Activated B cell treated with CpG ODN at 0.5 μM for 24 hours (primary cell): ENCODE measurements around the gene MMP11. TPM values are rescaled to one million over a fixed set of nuclear protein-coding genes. Genes with fewer than 3 reads are reported as not detected.
A peak's percentile ranks its signal among the peaks of the same experiment; 100 is the strongest.

ENCODE experiments used
- ATAC-seq: fragments of 200-7000 bp; cut with Tn5 transposase; one replicate; pipeline ENCODE4 v1.10.0; 2021; ENCODE audit warnings: low read depth, mild to moderate bottlenecking, moderate library complexity
- CTCF ChIA-PET: fragments of 350-600 bp; sonication (Branson Sonifier 250); formaldehyde crosslinking; loops from one replicate; lab custom pipeline; 2021; ENCODE audit warnings: antibody characterized with exemption; lab: Charles Lee
- POLR2A ChIA-PET: fragments of 350-600 bp; sonication (Branson Sonifier 250); formaldehyde crosslinking; loops from one replicate; lab custom pipeline; 2021; ENCODE audit warnings: antibody characterized with exemption; lab: Charles Lee
- DNase-seq: peaks from one replicate; pipeline ENCODE4 v3.0.0; 2022
- H3K27ac Mint-ChIP-seq: one replicate; pipeline ENCODE4 v1.8.0; 2020; ENCODE audit warnings: mixed read lengths
- H3K27me3 Mint-ChIP-seq: one replicate; pipeline ENCODE4 v1.8.0; 2021; ENCODE audit warnings: mixed read lengths
- H3K36me3 Mint-ChIP-seq: one replicate; pipeline ENCODE4 v1.8.0; 2021; ENCODE audit warnings: low read depth, mixed read lengths
- H3K4me1 Mint-ChIP-seq: one replicate; pipeline ENCODE4 v1.8.0; 2021; ENCODE audit warnings: mixed read lengths
- H3K4me3 Mint-ChIP-seq: one replicate; pipeline ENCODE4 v1.8.0; 2020; ENCODE audit warnings: mild to moderate bottlenecking, mixed read lengths
- H3K9me3 Mint-ChIP-seq: one replicate; pipeline ENCODE4 v1.8.0; 2020; ENCODE audit warnings: mixed read lengths
- intact Hi-C: fragments of 100-400 bp; cut with micrococcal nuclease; formaldehyde crosslinking; loops from one replicate; pipeline ENCODE4 v1.15.1; 2024
- total RNA-seq: library from RNA; stranded (reverse); gene quantifications from 2 replicates; pipeline ENCODE4 v1.2.3, GENCODE V29; 2022
- TF ChIP-seq, protein P1 (sequence below): fragments of 200-600 bp; IDR thresholded peaks from one replicate; pipeline ENCODE4 v1.8.0; 2022; ENCODE audit warnings: antibody characterized with exemption, mild to moderate bottlenecking

Gene MMP11
- total RNA-seq, 1 donor from 2014 or later, result 3.6 TPM

GRCh38 chr22:23803001-23803819 is 30.6 kb downstream of the MMP11 start:
- Mint-ChIP-seq H3K4me1 (peaks cover 92% of the 10 kb centered on the region), H3K4me3 (peak overlapping the region; percentile 75), H3K27ac (peak overlapping the region; percentile 97), H3K9me3 (no peaks in the 10 kb centered on the region), H3K36me3 (peaks cover 75% of the 10 kb centered on the region), H3K27me3 (no peaks in the 10 kb centered on the region)
- ChIA-PET POLR2A (interaction anchor here (0.8 to 5.0 kb wide), 6 partner anchors 34 to 54 kb away, joined by 4 to 46 read pairs (median 7); partner anchors contain the start of genes DERL3, SLC2A11 and ZNF70), CTCF (no interaction called here)
- ATAC-seq (no peak), DNase-seq (no peak)
- intact Hi-C loops, result no loop called here
- TF ChIP-seq, protein P1, sequence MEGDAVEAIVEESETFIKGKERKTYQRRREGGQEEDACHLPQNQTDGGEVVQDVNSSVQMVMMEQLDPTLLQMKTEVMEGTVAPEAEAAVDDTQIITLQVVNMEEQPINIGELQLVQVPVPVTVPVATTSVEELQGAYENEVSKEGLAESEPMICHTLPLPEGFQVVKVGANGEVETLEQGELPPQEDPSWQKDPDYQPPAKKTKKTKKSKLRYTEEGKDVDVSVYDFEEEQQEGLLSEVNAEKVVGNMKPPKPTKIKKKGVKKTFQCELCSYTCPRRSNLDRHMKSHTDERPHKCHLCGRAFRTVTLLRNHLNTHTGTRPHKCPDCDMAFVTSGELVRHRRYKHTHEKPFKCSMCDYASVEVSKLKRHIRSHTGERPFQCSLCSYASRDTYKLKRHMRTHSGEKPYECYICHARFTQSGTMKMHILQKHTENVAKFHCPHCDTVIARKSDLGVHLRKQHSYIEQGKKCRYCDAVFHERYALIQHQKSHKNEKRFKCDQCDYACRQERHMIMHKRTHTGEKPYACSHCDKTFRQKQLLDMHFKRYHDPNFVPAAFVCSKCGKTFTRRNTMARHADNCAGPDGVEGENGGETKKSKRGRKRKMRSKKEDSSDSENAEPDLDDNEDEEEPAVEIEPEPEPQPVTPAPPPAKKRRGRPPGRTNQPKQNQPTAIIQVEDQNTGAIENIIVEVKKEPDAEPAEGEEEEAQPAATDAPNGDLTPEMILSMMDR, result no peak

DNA sequence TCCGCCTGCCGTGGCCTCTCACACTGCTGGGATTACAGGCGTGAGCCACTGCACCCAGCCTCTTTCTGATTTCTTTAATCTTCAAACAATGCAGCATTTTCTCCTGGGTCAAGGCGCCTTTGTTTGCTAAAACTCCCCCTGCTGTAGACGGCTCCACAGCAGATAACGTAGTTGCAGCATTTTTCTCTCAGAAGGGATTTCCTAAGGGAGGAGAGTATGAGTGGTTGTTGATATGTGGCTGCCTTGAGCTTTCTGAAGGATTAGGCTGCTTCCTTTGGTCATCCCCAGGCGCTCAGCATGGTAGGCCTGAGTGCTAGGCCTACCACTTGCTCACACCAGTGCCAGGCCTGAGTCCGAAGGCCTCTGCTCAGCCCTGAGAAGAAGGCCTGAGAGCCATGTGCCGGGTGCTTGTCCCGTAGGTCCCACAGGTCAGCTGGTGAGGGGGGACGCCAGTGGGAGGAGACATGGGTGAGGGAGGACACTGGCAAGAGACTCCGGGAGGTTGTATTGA is 32.2 kb downstream of the MMP11 start:
- no peak for ATAC-seq
- peak overlapping the region; percentile 80 for H3K27ac Mint-ChIP-seq
- ChIA-PET POLR2A (interaction anchor here (0.5 to 1.8 kb wide), 5 partner anchors 17 to 87 kb away, joined by 3 to 8 read pairs (median 4); partner anchors contain the start of genes SMARCB1 and ZNF70), CTCF (interaction anchor here (1.0 kb wide), 1 partner anchor 45 kb away, joined by 5 read pairs; no protein-coding TSS in a partner anchor)
- no peak for DNase-seq
- H3K27me3 Mint-ChIP-seq, result no peaks in the 10 kb centered on the region
- H3K9me3 Mint-ChIP-seq, result no peaks in the 10 kb centered on the region
- intact Hi-C loops, result no loop called here
- peaks cover 72% of the 10 kb centered on the region for H3K36me3 Mint-ChIP-seq
- TF ChIP-seq, protein P1, result no peak
- H3K4me1 Mint-ChIP-seq, result peaks cover 77% of the 10 kb centered on the region
- peak overlapping the region; percentile 48 for H3K4me3 Mint-ChIP-seq

- H3K27ac Mint-ChIP-seq, result peak overlapping the region; percentile 80
- intact Hi-C loops, result no loop called here
- no peak for DNase-seq
- H3K4me3 Mint-ChIP-seq, result peak overlapping the region; percentile 7
- TF ChIP-seq, protein P1, result no peak
- H3K9me3 Mint-ChIP-seq, result no peaks in the 10 kb centered on the region
- ChIA-PET CTCF (no interaction called here), POLR2A (interaction anchor here (1.0 to 1.1 kb wide), 2 partner anchors 31 to 40 kb away, joined by 4 to 6 read pairs; no protein-coding TSS in a partner anchor)
- H3K27me3 Mint-ChIP-seq, result no peaks in the 10 kb centered on the region
- ATAC-seq, result no peak
- H3K4me1 Mint-ChIP-seq, result peaks cover 68% of the 10 kb centered on the region
- H3K36me3 Mint-ChIP-seq, result peaks cover 75% of the 10 kb centered on the region
These were observed 34.2 kb downstream of the MMP11 start for GRCh38 chr22:23806837-23807236.

DNA sequence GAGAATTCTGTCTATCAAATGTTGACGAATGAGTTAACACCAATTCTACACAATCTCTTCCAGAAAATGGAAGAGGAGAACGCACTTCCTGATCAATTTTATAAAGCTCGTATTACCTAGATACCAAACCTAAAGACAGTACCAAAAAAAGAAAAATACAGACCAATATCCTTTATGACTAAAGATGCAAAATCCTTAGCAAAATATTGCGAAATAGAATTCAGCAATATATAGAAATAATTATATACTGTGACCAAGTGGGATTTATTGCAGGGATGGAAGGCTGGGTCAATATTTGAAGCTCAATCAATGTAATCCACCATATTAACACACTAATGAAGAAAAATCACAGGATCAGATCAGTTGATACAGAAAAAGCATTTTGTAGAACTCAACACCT is 39.7 kb downstream of the MMP11 start:
- CTCF ChIA-PET, result no interaction called here
- POLR2A ChIA-PET, result interaction anchor here (1.1 kb wide), 1 partner anchor 8 kb away, joined by 5 read pairs; no protein-coding TSS in a partner anchor
- TF ChIP-seq, protein P1, result no peak
- peaks cover 70% of the 10 kb centered on the region for H3K36me3 Mint-ChIP-seq
- ATAC-seq (no peak), DNase-seq (no peak)
- no peaks in the 10 kb centered on the region for H3K27me3 Mint-ChIP-seq
- no peaks in the 10 kb centered on the region for H3K9me3 Mint-ChIP-seq
- H3K27ac Mint-ChIP-seq, result no peak overlapping the region
- intact Hi-C loops, result no loop called here
- peaks cover 19% of the 10 kb centered on the region for H3K4me1 Mint-ChIP-seq
- H3K4me3 Mint-ChIP-seq, result no peak overlapping the region
